ENCODE results near the gene ARHGAP26. TPM values are rescaled to one million over a fixed set of nuclear protein-coding genes. Genes with fewer than 3 reads are reported as not detected.

ARHGAP26 gene
- total and polyA plus RNA-seq, 5 donors, result 13.2 to 56.9 (median 47.0) TPM

- H3K4me1 ChIP-seq (ENCODE audit: control insufficient read depth, insufficient read depth, low read length), result peaks cover 2% of the 10 kb centered on the region
- peak; percentile 93 to 94 for ATAC-seq
- no peak overlapping the region for H3K4me3 ChIP-seq (ENCODE audit: low read length)
- intact Hi-C loops (cut with DNase I), result no loop called here
- H3K9me3 ChIP-seq (ENCODE audit: control insufficient read depth, low read length), result no peaks in the 10 kb centered on the region
- no peaks in the 10 kb centered on the region for H3K27me3 ChIP-seq (ENCODE audit: control insufficient read depth, insufficient read depth)
- DNase-seq, result peak; percentile 71 to 82 (median 75)
- WGBS, result 38% methylated on average over 16 of the region's 16 CpGs
- H3K27ac ChIP-seq (ENCODE audit: low read length), result peak overlapping the region; percentile 32
Observed at GRCh38 chr5:143244000-143244736, 474.0 kb downstream of the ARHGAP26 start.

GRCh38 chr5:143244990-143245389 lies 474.8 kb downstream of the ARHGAP26 start:
- WGBS, result 98% methylated on average over 2 of the region's 2 CpGs
- DNase-seq (no peak), ATAC-seq (no peak)
- H3K27me3 ChIP-seq (ENCODE audit: control insufficient read depth, insufficient read depth), result no peaks in the 10 kb centered on the region
- intact Hi-C loops (cut with DNase I), result no loop called here
- H3K27ac ChIP-seq (ENCODE audit: low read length), result no peak overlapping the region
- no peaks in the 10 kb centered on the region for H3K9me3 ChIP-seq (ENCODE audit: control insufficient read depth, low read length)
- peaks cover 4% of the 10 kb centered on the region for H3K4me1 ChIP-seq (ENCODE audit: control insufficient read depth, insufficient read depth, low read length)
- no peak overlapping the region for H3K4me3 ChIP-seq (ENCODE audit: low read length)

- H3K4me3 ChIP-seq (ENCODE audit: low read length), result no peak overlapping the region
- intact Hi-C loops (cut with DNase I), result no loop called here
- H3K27me3 ChIP-seq (ENCODE audit: control insufficient read depth, insufficient read depth), result no peaks in the 10 kb centered on the region
- no peaks in the 10 kb centered on the region for H3K9me3 ChIP-seq (ENCODE audit: control insufficient read depth, low read length)
- DNase-seq, result no peak
- WGBS, result 86% methylated on average over 11 of the region's 11 CpGs
- no peak overlapping the region for H3K27ac ChIP-seq (ENCODE audit: low read length)
- no peak for ATAC-seq
- H3K4me1 ChIP-seq (ENCODE audit: control insufficient read depth, insufficient read depth, low read length), result peaks cover 4% of the 10 kb centered on the region
Observed at GRCh38 chr5:143245929-143246561, 475.9 kb downstream of the ARHGAP26 start.

DNA sequence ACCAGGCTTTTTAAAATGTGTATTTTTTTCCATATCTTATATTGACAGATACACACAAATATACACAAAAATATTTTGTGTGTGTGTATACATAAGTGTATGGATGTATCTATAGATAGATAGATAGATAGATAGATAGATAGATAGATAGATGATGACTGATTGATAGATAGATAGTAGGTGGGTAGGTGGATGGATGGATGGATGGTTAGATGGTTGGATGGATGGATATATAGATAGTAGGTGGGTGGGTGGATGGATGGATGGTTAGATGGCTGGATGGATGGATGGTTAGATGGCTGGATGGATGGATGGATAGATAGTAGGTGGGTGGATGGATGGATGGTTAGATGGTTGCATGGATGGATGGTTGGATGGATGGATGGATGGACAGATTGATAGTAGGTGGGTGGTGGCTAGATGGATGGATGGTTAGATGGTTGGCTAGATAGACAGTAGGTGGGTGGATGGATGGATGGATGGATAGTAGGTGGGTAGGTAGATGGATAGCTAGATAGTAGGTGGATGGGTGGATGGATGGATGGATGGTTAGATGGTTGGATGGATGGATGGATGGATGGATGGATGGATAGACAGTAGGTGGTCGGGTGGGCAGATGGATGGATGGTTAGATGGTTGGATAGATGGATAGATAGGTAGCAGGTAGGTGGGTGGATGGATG lies 477.1 kb downstream of the ARHGAP26 start:
- ATAC-seq, result no peak
- WGBS, result 91% methylated on average over 1 of the region's 1 CpG
- no peak for DNase-seq

GRCh38 chr5:143248391-143248790 lies 478.2 kb downstream of the ARHGAP26 start:
- H3K27ac ChIP-seq (ENCODE audit: low read length), result no peak overlapping the region
- WGBS, result 86% methylated on average over 3 of the region's 3 CpGs
- ATAC-seq, result no peak
- H3K27me3 ChIP-seq (ENCODE audit: control insufficient read depth, insufficient read depth), result no peaks in the 10 kb centered on the region
- no peak for DNase-seq
- intact Hi-C loops (cut with DNase I), result no loop called here
- H3K4me1 ChIP-seq (ENCODE audit: control insufficient read depth, insufficient read depth, low read length), result peaks cover 4% of the 10 kb centered on the region
- no peaks in the 10 kb centered on the region for H3K9me3 ChIP-seq (ENCODE audit: control insufficient read depth, low read length)
- no peak overlapping the region for H3K4me3 ChIP-seq (ENCODE audit: low read length)

More for the DNA sequence above, 477.1 kb downstream of the ARHGAP26 start:
- Histone ChIP-seq H3K9me3 (ENCODE audit: control insufficient read depth, low read length) (no peaks in the 10 kb centered on the region), H3K27ac (ENCODE audit: low read length) (no peak overlapping the region), H3K27me3 (ENCODE audit: control insufficient read depth, insufficient read depth) (no peaks in the 10 kb centered on the region), H3K4me3 (ENCODE audit: low read length) (no peak overlapping the region), H3K4me1 (ENCODE audit: control insufficient read depth, insufficient read depth, low read length) (peaks cover 4% of the 10 kb centered on the region)
- intact Hi-C loops (cut with DNase I), result no loop called here

GRCh38 chr5:143248822-143249579 lies 478.8 kb downstream of the ARHGAP26 start:
- no peak overlapping the region for H3K4me3 ChIP-seq (ENCODE audit: low read length)
- H3K27me3 ChIP-seq (ENCODE audit: control insufficient read depth, insufficient read depth), result no peaks in the 10 kb centered on the region
- ATAC-seq (peak; percentile 65 to 72), DNase-seq (no peak)
- H3K9me3 ChIP-seq (ENCODE audit: control insufficient read depth, low read length), result no peaks in the 10 kb centered on the region
- no peak overlapping the region for H3K27ac ChIP-seq (ENCODE audit: low read length)
- 86% methylated on average over 3 of the region's 3 CpGs for WGBS
- H3K4me1 ChIP-seq (ENCODE audit: control insufficient read depth, insufficient read depth, low read length), result peaks cover 4% of the 10 kb centered on the region
- intact Hi-C loops (cut with DNase I), result no loop called here

DNA sequence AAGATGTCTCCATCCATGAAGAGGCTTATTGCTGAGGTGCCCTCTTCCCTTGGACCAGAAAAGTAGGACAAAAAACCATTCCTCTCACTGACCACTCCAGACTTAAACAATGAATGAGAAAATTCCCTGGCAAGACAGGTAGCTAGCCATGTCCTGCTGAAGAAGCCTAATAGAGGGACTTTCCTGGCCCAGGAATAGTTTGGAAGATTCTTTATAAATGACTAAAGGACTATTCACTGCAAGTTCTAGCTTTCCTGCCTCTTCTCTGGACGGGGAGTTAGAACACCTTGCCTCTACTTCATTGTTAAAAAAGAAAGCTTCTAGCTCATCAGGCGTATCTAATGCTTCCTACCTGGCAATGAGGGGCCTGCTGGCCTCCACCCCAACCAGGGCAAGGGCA lies 479.7 kb downstream of the ARHGAP26 start:
- no peaks in the 10 kb centered on the region for H3K9me3 ChIP-seq (ENCODE audit: control insufficient read depth, low read length)
- 95% methylated on average over 2 of the region's 2 CpGs for WGBS
- intact Hi-C loops (cut with DNase I), result no loop called here
- ATAC-seq, result no peak
- peaks cover 4% of the 10 kb centered on the region for H3K4me1 ChIP-seq (ENCODE audit: control insufficient read depth, insufficient read depth, low read length)
- H3K4me3 ChIP-seq (ENCODE audit: low read length), result no peak overlapping the region
- H3K27ac ChIP-seq (ENCODE audit: low read length), result no peak overlapping the region
- H3K27me3 ChIP-seq (ENCODE audit: control insufficient read depth, insufficient read depth), result no peaks in the 10 kb centered on the region
- no peak for DNase-seq

DNA sequence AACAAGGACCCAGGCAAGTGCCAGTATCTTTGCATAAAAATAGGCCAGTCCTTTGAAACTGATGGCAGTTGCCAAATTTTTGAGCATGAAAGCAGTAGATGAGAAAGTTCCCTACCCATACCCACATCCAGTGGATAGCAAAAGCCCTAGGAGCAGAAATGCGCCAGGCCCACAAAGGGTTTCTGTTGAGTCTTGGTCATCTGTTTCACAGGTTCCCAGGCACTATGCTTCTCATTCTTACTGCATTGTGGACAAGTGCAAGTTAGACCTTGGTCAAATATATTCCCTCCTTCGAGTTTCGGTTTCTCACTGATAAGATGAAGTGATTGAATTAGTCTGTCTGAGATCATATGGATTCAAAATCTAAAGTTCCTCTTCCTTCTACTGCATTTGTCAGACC lies 481.0 kb downstream of the ARHGAP26 start:
- intact Hi-C loops (cut with DNase I), result no loop called here
- DNase-seq, result no peak
- Histone ChIP-seq H3K9me3 (ENCODE audit: control insufficient read depth, low read length) (no peaks in the 10 kb centered on the region), H3K27me3 (ENCODE audit: control insufficient read depth, insufficient read depth) (no peaks in the 10 kb centered on the region), H3K4me1 (ENCODE audit: control insufficient read depth, insufficient read depth, low read length) (peaks cover 4% of the 10 kb centered on the region), H3K4me3 (ENCODE audit: low read length) (no peak overlapping the region), H3K27ac (ENCODE audit: low read length) (no peak overlapping the region)
- ATAC-seq, result no peak
- WGBS, result 93% methylated on average over 3 of the region's 3 CpGs

DNA sequence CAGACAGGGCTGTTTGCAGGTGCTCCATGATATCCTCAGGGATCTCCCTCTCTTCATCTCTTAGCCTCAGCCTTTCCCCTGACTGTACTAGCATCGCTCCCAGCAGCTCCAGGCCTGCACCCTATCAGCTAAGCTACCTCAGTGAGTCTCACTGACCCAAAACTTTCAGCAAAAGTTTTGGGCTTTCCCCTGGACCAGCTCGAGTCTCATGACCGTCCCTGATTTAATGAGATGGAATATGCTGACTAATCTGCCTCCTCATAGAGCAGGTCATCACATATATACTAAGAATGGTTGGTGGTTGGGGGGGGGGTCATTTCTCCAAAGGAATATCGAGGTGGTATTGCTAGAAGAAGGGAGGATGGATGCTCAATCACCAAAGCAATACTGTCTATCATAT lies 481.8 kb downstream of the ARHGAP26 start:
- 93% methylated on average over 4 of the region's 4 CpGs for WGBS
- no peaks in the 10 kb centered on the region for H3K27me3 ChIP-seq (ENCODE audit: control insufficient read depth, insufficient read depth)
- ATAC-seq (no peak), DNase-seq (no peak)
- H3K4me3 ChIP-seq (ENCODE audit: low read length), result no peak overlapping the region
- no peak overlapping the region for H3K27ac ChIP-seq (ENCODE audit: low read length)
- no peaks in the 10 kb centered on the region for H3K9me3 ChIP-seq (ENCODE audit: control insufficient read depth, low read length)
- intact Hi-C loops (cut with DNase I), result no loop called here
- peaks cover 4% of the 10 kb centered on the region for H3K4me1 ChIP-seq (ENCODE audit: control insufficient read depth, insufficient read depth, low read length)

DNA sequence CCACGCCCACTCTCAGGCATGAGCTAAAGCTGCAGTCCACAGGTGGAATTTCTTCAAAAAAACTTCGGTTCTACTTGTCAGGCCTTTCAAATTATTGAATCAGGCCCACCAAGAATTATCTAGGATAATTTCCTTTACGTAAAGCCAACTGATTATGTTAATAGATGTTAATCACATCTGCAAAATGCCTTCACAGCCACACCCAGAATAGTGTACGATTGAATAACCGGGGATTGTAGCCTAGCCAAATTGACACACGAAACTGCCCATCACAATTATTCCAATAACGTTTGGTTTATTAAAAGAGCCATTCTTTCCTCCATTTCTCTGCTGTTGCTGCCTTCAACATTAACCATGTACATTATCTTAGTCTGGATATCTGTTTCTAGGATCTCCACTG lies 484.6 kb downstream of the ARHGAP26 start:
- Histone ChIP-seq H3K9me3 (ENCODE audit: control insufficient read depth, low read length) (no peaks in the 10 kb centered on the region), H3K27me3 (ENCODE audit: control insufficient read depth, insufficient read depth) (no peaks in the 10 kb centered on the region), H3K4me1 (ENCODE audit: control insufficient read depth, insufficient read depth, low read length) (no peaks in the 10 kb centered on the region), H3K4me3 (ENCODE audit: low read length) (no peak overlapping the region), H3K27ac (ENCODE audit: low read length) (no peak overlapping the region)
- 80% methylated on average over 7 of the region's 7 CpGs for WGBS
- no peak for ATAC-seq
- no peak for DNase-seq
- intact Hi-C loops (cut with DNase I), result no loop called here
